HG02970 (cell line): ENCODE data around the gene TIMM23B.
"Not testable (repeated sequence)": the region's sequence is repeated elsewhere in the genome, so short reads cannot be mapped to it uniquely, and the experiment has no call there.

Experiments
- ATAC-seq: cut with Tn5 transposase; IDR thresholded peaks from one replicate; pipeline ENCODE4 v1.9.1; 2021; ENCODE audit warnings: mild to moderate bottlenecking, moderate library complexity, moderate number of reproducible peaks; ENCODE audit not compliant: unreplicated experiment, low FRiP score

The TIMM23B gene

DNA sequence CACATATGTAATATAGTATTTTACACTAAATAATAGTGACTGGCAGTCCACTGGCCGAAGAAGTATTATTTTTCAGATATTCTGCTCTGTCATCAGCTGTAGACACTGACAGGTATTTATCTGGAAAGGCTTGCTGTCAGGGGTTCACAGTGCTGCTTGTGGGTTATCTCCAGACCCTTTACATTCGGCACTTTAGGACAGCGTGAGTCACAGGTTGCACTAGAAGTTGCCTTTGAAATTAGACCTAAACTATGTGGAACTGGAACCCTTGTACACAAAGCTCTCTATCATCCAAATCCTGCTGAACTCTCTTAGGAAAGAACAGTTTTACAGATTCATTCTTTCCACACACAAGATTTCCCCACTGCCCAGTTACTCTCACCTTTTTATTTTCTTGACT, 30.2 kb downstream of the TIMM23B start:
- ATAC-seq, result not testable (repeated sequence)

DNA sequence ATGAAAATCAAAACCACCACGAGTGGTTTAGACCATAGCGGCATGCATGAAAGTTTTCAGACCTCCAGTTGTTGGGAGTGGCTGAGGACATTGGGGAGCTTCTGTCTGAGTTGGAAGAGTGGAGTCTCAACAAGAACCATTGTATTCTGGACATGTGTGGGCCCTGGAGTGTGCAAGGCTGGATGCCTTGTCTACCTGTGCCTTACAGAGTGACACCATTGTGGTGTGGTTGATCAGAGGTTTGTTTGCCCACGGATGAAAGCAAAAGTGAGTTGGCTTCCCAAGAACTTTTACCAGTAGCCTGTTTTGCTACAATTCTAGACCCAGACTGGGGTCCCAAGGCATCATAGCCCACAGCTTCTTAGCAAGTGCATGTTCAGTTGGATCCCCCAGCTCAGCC, 35.9 kb downstream of the TIMM23B start:
- not testable (repeated sequence) for ATAC-seq

DNA sequence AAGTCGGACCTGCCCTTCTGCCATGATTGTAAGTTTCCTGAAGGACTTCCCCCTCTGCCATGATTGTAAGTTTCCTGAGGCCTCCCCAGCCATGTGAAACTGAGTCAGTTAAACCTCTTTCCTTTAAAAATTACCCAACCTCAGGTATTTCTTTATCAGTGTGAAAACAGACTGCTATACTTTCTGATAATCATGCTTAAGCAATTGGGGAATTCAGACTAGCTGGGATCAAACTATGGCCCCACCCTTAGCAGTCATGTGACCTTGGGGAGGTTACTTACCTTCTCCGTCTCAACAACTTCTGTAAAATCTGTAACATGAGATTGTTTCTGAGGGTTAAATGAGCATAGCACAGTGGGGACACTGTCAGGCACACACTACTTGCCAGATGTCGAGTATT, 45.4 kb downstream of the TIMM23B start:
- not testable (repeated sequence) for ATAC-seq

DNA sequence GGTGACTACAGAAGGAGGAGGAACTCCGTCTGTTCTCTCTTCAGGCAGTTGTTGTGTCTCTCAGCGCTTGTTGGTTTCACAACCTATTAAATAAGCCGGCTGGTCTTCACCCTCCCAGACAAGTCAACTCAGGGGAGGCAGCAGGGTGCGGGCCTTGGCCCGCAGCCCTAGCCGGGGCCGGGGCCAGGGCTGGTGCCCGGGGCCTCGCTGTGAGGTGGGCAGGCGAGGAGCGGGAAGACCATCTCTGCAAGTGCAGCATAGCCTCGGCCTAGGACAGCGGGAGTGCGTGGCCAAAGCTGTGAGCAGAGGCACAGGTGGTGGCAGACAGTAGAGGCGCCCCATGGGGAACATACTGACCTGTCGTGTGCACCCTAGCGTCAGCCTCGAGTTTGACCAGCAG, 46.5 kb downstream of the TIMM23B start, which contains the start of gene AGAP6:
Gene AGAP6, plus strand, starts transcription at position 31 of the 400 bp plus-strand sequence. Its CDS starts 310 bp downstream, at position 341.
- not testable (repeated sequence) for ATAC-seq

DNA sequence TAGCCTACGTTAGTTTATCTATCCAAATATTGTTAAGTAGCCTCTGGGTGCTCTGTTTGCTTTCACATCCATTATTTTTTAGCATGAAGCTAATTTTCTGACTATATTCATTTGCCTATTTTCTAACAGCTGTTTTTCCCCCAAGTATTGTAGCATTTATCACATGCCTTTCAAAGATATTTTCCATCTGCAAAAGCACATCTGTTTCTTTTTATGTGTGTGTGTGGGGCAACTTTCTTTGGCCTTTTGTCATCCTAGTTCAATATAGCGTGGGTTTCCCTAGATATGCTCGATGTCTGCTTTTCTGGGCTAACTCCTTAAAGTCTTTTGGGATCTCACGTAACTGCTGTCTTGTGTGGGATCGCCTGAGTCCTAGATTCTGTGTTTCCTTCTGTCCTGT, 53.5 kb downstream of the TIMM23B start:
- not testable (repeated sequence) for ATAC-seq

DNA sequence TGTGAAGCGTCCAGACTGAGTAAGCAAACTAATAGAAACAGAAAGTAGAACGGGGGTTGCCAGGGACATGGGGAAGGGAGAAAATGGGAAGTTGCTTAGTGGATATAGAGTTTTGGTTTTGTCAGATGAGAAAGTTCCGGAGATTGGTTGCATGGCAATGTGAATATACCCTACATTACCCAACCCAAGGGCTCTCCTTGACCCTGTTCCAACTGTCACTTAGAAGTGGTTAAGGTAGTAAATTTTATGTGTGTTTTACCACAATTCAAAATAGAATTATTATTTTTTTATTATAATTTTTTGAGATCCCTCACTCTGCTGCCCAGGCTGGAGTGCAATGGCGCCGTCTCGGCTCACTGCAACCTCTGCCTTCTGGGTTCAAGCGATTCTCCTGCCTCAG, 72.2 kb downstream of the TIMM23B start:
- ATAC-seq, result not testable (repeated sequence)

DNA sequence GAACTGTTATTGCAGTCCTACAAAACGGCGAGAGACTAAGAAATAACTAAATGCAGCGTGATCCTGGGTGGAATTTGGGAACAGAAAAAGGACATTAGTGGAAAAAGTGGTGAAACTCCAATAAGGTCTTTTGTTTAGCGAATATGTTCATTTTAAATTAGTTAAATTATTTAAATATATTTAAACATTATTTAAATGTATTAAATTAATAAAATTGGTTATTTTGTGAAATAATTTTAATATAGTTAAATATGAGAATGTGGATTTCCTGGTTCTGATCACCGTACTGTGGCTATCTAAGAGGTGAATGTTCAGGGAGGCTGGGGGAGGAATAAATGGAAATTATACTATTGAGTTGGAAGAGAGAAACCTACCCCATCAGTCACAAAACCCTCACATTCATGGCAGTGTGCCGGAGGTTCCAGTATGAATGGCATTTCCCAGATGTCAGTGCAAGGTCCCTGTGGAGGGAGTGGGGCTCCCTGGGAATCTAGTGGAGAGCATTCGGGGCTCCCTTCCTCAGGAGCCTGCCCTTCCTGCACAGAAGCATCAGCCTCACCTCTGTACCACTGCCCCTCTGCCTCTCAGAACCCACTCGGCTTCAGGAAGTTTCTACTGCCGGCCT, 73.9 kb downstream of the TIMM23B start:
- ATAC-seq, result not testable (repeated sequence)

DNA sequence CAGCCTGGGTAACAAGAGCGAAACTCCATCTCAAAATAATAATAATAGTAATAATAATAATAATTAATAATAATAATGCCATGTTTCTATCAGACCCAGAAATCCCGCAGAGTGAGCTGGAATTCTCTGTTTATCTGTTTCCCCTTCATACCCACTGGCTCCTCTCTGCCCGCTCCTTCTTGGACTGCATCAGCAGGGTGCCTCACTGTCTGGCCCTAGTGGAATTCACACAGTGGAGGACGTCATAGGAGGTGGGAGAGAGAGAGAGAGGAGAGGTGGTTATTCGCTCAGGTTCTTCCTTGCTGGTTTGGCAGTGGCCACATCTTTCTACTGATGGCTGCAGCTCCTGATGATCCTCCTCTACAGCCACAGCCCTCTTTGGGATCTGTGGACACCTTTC, 75.1 kb downstream of the TIMM23B start:
- not testable (repeated sequence) for ATAC-seq

DNA sequence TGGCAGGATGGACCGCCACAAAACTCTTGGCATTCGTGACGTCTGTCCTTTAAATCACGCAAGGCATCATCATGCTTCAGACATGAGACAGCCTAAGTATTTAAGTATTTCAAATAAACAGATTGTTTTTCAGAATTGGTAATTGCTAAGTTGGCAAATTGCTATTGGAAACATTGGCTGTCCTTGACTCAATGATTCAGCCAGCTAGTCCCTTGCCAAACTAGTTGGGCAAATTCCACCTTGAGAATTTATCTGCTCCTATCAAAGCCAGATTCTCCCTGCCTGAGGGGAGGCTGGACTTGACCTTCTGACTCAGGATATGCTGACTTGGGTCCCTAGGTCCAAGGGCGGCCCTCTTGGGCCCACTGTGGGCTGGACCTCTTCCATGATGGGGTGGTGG, 75.8 kb downstream of the TIMM23B start:
- ATAC-seq, result not testable (repeated sequence)

DNA sequence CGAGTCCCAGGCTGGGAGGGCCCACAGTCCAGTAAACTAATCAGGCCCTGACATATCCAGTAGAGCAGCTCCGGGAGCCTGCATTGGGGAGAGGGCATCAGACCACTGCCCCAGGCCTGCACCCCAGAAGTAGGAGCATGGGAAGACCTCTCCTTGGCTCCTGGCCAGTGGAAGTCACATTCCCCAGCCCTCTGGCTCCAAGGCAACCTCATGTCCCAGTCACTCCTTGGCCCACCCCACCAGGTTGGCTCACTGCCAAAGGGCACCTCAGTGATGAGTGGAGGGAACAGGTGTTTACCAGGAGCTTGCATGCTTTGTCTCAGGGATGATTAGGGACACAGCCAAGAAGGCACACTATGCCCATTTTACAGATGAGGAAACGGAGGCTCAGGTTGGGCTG, 77.4 kb downstream of the TIMM23B start:
- ATAC-seq, result not testable (repeated sequence)

DNA sequence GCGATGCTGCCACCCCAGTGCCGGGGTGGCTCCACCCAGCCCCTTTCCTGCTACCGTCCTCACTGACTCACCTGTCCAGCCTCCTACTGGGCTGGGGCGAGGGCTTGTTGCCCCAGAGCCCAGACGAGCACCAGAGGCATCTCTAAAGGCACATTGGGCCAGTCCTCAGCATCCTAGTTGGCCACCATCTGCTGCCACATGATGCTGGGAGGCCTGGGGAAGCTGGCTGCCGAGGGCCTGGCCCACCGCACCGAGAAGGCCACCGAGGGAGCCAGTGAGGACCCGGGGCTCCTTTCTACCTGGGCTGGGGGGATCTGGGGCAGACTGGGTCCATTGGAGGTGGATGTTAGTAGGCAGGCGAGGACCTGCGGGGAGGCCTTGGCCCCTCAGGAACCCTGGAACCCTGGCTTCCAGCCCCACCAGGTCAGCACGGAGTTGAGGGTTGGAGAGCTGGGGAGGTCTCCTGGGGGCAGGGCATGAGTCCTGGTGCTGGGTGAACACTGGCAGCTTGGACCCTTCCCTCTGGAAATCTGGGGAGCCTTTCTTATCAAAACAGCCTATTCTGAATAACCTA, 78.7 kb downstream of the TIMM23B start:
- not testable (repeated sequence) for ATAC-seq

DNA sequence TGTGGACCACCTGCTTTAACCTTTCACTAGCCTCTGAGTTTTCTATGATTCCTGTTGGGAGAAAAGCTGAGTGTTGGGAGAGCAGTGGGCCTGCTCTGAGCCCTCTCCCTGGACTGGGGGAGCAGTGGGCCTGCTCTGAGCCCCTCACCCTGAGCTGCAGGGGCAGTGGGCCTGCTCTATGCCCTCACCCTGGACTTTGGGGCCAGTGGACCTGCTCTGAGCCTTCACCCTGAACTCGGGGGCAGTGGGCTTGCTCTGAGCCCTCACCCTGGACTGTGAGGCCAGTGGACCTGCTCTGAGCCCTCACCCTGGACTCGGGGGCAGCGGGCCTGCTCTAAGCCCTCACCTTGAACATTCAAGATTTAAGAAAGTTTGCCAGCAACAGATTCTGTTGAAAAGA, 79.8 kb downstream of the TIMM23B start:
- no peak for ATAC-seq
